GM19395 (cell line): ENCODE results near the gene NUDT4B.
"Not testable (repeated sequence)": the region's sequence is repeated elsewhere in the genome, so short reads cannot be mapped to it uniquely, and the experiment has no call there.

Experiments used
- ATAC-seq: cut with Tn5 transposase; IDR thresholded peaks from one replicate; pipeline ENCODE4 v1.9.1; 2021; ENCODE audit warnings: mild to moderate bottlenecking, moderate library complexity; ENCODE audit not compliant: unreplicated experiment

The NUDT4B gene

GRCh38 chr1:148735538-148735937 lies 13.0 kb upstream of the NUDT4B start:
- not testable (repeated sequence) for ATAC-seq

GRCh38 chr1:148738667-148739066 lies 9.9 kb upstream of the NUDT4B start:
- ATAC-seq = not testable (repeated sequence)

- ATAC-seq = not testable (repeated sequence)
Measured at GRCh38 chr1:148743200-148743599, 5.4 kb upstream of the NUDT4B start.

GRCh38 chr1:148743726-148744720 lies 4.6 kb upstream of the NUDT4B start:
- ATAC-seq = peak; percentile 56

- peak; percentile 88 for ATAC-seq
Measured at GRCh38 chr1:148749335-148749681, 734 bp downstream of the NUDT4B start.

- not testable (repeated sequence) for ATAC-seq
Measured at GRCh38 chr1:148756231-148756630, 7.7 kb downstream of the NUDT4B start.

- not testable (repeated sequence) for ATAC-seq
Measured at GRCh38 chr1:148757446-148757845, 8.9 kb downstream of the NUDT4B start.

GRCh38 chr1:148758412-148758811 lies 9.8 kb downstream of the NUDT4B start:
- peak; percentile 97 for ATAC-seq

- ATAC-seq = not testable (repeated sequence)
Measured at GRCh38 chr1:148758925-148759324, 10.4 kb downstream of the NUDT4B start.

GRCh38 chr1:148759749-148760148 lies 11.2 kb downstream of the NUDT4B start:
- ATAC-seq = not testable (repeated sequence)

GRCh38 chr1:148760206-148760605 lies 11.6 kb downstream of the NUDT4B start:
- not testable (repeated sequence) for ATAC-seq

- not testable (repeated sequence) for ATAC-seq
Measured at GRCh38 chr1:148761360-148761759, 12.8 kb downstream of the NUDT4B start.

- ATAC-seq = not testable (repeated sequence)
Measured at GRCh38 chr1:148765238-148766019, 16.9 kb downstream of the NUDT4B start.

GRCh38 chr1:148768541-148768940 lies 20.0 kb downstream of the NUDT4B start:
- ATAC-seq = not testable (repeated sequence)

GRCh38 chr1:148769495-148769894 lies 20.9 kb downstream of the NUDT4B start:
- not testable (repeated sequence) for ATAC-seq

- not testable (repeated sequence) for ATAC-seq
Measured at GRCh38 chr1:148773690-148774089, 25.1 kb downstream of the NUDT4B start.

GRCh38 chr1:148774102-148774501 lies 25.5 kb downstream of the NUDT4B start:
- not testable (repeated sequence) for ATAC-seq

- ATAC-seq = not testable (repeated sequence)
Measured at GRCh38 chr1:148775263-148775662, 26.7 kb downstream of the NUDT4B start.

GRCh38 chr1:148777649-148778048 lies 29.1 kb downstream of the NUDT4B start:
- not testable (repeated sequence) for ATAC-seq

- not testable (repeated sequence) for ATAC-seq
Measured at GRCh38 chr1:148780404-148780803, 31.8 kb downstream of the NUDT4B start.

GRCh38 chr1:148791543-148792099 lies 43.0 kb downstream of the NUDT4B start:
- ATAC-seq = not testable (repeated sequence)
